ENCODE results near the gene UGGT2.
"Not testable (repeated sequence)": the region's sequence is repeated elsewhere in the genome, so short reads cannot be mapped to it uniquely, and the experiment has no call there.

Gene UGGT2

GRCh38 chr13:95781016-95781415, 272.2 kb downstream of the UGGT2 start:
- FAIRE-seq (no peak), DNase-seq (ENCODE audit: extremely low spot score, insufficient read length, low read depth) (no peak)

GRCh38 chr13:95779522-95779921, 273.7 kb downstream of the UGGT2 start:
- DNase-seq (ENCODE audit: extremely low spot score, insufficient read length, low read depth) (no peak), FAIRE-seq (no peak)

GRCh38 chr13:95771905-95772304, 281.3 kb downstream of the UGGT2 start:
- no peak for DNase-seq (ENCODE audit: extremely low spot score, insufficient read length, low read depth)
- no peak for FAIRE-seq

- FAIRE-seq (no peak), DNase-seq (ENCODE audit: extremely low spot score, insufficient read length, low read depth) (no peak)
These were observed 289.6 kb downstream of the UGGT2 start for GRCh38 chr13:95763601-95764000.

- DNase-seq (ENCODE audit: extremely low spot score, insufficient read length, low read depth); FAIRE-seq: not testable (repeated sequence)
These were observed 290.6 kb downstream of the UGGT2 start for GRCh38 chr13:95762626-95763025.

GRCh38 chr13:95756072-95756471, 297.1 kb downstream of the UGGT2 start:
- no peak for FAIRE-seq
- DNase-seq (ENCODE audit: extremely low spot score, insufficient read length, low read depth): no peak

GRCh38 chr13:95754069-95754468, 299.1 kb downstream of the UGGT2 start:
- no peak for DNase-seq (ENCODE audit: extremely low spot score, insufficient read length, low read depth)
- FAIRE-seq: no peak

GRCh38 chr13:95752677-95753076, 300.5 kb downstream of the UGGT2 start:
- DNase-seq (ENCODE audit: extremely low spot score, insufficient read length, low read depth): no peak
- no peak for FAIRE-seq
